SK-N-MC (cell line): ENCODE measurements around the gene SMCP.

Experiments
- EZH2 ChIP-seq: fragments of 200-600 bp; sonication (generic); IDR thresholded peaks from one replicate; pipeline ENCODE4 v1.6.1; 2017; ENCODE audit warnings: antibody characterized with exemption
- POLR2AphosphoS5 ChIP-seq: IDR thresholded peaks from 2 replicates; pipeline ENCODE4 v1.6.1; 2012; ENCODE audit warnings: mild to moderate bottlenecking, low read depth, low read length, borderline replicate concordance

DNA sequence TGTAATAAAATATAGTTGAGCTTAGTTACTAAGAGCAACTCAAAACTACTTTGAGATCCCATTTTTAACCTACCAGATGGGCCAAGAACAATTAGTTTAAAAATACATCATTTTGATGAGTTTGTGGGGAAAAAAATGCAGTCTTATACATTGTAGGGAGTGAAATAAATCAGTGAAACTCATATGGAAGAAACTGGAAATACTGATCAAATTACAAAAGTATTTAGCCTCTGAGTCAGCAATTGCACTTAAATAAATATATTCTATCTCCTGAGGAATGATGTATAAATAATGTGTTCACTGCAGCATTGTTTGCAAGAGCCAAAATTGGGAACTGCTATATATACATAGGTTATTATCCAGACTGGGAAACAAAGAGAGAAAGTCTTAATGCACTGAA lies 4.6 kb upstream of the SMCP start:
- TF ChIP-seq POLR2AphosphoS5, result no peak
- TF ChIP-seq EZH2, result no peak
